ENCODE results near the gene EGFL8.

Gene EGFL8

DNA sequence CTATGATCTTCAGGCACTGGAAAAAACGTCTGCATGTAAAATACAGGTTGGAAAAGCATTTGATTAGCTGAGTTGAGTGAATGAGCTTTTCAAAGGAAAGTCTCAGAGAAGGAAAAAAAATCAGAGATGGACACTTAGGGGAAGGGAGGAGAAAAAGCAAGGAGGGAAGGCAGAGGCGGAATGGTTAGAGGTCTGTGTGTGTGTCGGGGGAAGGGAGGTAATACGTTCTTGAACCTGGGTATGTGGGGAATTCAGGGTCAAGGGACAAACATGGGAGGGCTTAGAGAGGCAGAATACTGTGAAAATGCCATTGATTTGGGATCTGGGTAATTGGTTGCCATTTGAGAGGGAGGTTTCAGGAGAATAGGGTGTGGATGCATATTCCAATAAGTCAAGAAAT, 17.7 kb upstream of the EGFL8 start:
- no peak for DNase-seq (ENCODE audit: low spot score)

DNA sequence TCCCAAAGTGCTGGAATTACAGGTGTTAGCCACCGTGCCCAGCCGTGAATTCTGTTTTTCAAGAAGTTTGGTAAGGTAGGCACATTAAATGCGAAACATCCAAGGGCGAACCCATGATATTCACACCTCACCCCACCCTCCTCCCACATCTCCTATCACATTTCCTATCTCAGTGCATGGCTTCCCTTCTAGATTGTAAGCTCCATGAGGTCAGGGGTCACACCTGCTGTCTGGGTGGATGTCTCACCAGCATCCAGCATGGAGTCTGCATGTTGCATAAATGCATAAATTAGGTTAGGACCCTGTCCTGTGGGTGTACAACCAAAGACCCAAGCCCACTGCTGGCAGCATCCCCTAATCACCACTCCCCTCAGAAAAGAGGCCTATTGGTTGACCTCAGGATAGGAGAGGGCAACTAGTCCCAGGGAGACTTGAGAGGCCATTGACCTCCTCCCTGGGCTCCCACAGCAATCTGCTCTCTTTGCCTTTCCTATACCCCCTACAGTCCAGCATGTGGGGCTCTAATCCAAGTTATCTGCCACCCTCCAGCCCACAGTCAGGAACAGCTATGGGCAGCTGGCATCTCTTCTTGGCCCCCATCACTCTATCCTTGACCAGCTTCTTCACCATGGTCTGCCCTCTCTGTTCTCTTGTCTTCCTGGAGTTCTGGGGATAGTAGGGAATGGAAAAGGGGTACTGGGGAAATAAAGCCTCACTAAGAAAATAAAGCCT, 16.8 kb upstream of the EGFL8 start:
- DNase-seq (ENCODE audit: low spot score) = no peak

DNA sequence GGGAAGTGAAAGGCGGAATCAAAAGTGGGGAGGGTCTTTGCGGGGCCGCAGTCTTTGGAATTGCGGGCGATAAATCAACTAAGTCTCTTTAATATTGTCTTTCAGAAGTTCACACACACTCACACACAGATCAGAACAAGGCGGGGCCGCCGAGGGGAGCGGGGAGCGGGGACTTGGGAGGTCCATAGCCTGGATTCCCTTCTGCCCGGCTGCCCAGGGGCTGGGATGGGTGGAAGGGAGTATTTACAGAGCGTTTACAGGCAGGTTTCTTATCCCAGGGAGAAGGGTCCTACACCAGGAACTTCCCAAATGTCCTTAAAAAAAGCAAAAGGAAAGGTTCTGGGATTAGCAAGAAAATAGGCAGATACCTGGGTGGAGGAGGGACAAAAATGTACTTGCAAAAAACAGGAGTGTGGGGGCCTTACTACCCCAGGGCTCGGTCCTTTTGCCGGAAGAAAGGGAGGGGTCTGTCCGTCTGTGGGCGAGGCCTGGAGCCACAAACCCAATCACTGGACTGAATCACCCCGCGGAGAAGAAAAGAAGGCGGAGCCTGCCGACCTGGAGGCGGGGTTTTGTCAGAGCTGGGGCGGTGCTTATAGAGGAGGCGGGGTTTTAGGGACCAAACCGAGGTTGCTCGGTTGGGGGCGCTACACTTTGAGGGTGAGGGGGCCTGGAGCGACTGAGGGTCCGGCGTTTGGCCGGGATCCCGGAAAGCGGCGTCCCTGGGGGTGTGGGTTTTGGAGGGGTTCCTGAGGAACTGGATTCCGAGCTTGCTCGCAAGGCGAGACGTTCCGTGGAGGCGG, 15.9 kb upstream of the EGFL8 start:
- no peak for DNase-seq (ENCODE audit: low spot score)

DNA sequence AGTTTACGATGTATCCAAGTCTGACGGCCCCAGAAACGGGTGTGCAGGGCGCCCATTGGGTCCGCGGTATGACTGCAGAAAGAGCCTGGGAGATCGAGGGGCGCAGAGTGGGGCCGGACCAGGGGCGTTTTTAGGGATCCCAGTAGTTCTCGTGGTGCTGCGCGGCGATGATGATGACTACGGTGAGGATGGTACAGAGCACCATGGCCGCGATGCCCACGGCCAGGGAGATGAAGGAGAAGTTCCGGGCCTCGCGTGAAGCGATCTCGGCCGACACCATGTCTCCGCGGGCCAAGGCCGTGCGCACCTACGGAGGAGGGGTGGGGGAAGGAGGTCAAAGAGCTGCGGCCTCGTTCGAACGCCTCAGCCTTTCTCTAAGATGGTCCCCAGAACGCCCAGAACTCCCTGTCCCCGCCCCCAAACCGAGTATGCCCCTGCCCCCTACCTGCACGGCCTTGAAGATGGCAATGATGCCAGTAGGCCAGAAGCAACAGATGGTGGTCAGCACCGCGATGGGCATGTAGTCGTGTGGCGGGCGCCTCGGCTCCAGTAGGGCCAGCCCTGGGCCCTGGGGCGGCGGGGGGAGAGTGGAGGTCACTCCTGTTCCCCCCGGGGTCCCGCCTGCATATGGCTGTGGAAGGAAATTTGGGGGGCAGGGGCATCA, 15.2 kb upstream of the EGFL8 start:
- no peak for DNase-seq (ENCODE audit: low spot score)

DNA sequence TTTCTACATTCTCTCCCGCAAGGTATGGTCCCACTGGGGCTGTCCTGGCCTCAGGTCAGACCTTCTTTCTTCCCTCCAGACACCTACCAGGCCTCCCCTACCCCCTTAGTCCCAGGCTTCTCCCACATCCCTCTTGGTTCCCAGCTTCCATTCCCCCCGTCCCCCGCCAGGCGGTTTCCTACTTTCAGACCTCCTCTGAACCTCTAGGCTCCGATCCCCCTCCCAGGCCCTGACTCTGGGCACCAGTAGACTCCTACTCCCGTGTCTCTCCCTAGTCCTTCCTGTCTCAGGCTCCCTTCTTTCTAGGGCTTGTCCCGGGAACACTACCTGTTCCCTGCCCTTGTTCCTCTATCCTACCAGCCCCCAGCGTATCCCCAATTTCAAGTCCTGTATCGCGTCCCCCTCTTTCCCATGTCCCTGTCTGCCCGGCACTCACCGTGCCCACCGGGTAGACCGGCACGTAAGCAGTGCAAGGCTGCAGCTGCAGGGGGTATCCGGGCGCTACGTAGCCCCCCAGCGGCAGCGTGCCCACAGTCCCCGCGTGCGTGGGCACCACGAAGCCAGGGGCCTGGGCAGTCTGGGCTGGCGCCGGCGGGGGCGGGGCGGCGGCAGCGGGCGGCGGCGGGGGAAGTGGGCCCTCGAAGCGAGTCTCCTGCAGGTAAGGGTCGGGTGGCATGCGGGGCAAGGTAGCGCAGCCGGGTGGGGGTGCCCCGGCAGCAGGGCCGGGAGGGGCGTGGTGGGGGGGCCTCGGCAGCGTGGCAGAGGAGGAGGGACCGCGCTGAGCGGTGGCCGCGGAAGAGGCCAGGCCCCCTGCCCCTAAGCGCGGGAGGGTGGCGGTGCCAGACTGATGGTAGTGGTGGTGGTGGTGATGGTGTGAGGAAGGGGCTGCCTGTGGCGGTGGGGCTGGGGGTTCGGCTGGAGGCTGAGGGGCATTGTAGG, 14.2 kb upstream of the EGFL8 start:
- DNase-seq (ENCODE audit: low spot score) = no peak

DNA sequence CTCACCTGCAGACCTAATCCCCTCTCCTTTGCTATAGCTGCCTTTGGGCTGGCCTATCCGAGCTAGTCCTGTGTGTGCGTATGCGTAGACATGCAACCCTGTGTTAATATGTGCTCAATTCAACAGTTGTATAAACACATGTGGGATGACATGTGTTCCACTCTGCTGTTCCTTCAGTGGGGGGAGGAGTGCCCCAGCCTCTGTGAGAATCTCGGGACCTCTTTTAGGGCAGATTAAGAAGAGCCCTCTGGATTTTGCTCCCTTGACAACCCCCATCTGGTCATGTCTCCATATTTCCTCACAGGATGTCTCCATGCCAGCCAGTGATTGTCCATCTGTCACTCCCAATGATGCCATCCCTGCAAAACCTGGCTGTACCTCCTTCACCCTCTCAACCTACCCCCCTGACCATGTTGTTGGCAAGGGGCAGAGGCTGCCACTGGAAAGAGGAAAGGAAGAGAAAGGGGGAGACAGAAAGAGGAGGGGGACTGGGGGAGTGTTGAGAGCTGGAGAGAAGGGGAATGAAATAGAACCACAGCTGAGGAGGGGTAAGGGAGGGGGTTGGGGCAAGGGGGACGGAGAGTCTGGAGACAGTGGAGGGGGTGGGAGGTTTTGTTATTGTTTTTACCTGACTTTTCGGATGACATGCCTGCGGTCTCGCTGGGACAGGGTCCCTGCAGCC, 13.1 kb upstream of the EGFL8 start:
- peak; percentile 67 for DNase-seq (ENCODE audit: low spot score)

DNA sequence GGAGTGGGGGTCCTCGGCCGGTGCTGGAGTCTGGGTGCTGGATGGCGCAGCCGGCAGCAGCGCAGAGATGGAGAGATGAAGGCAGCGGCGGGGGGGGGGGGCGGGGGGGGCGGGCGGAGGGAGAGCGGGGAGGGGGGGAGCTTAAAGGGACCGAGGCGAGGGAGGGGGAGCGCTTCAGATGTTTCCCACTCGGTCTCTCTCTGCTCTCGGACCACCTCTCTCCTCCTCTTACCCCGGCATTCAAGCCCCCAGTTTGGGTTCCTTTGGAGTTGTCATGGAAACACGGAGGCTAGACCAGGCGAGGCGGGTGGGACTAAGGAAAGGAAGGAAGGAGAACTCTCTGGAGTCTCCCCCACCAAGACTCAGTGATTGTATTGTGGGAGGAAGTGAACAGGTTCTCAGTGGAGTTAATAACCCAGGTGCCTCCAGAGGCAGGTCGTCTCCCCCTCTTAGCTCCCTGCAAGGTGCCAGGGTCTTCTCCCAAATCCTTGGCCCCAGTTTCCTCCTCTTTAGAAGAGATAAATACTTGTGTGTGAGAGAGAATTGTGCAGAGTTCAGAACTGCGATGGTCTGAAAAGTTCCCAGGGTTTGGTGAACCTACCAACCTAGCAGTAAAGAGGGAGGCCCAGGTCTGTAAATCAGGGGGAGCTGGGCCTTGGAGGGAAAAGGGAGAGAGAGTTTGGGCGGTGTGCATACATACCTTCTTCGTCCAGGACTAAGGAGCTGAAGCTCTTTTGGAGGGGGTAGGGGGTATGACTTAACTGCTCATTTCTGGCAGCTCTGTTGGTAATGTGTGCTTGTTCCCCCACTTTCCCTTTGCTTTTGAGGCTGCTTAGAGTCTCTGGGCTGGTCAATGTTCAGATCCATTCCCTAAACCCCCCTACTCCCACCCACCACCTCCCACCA, 12.3 kb upstream of the EGFL8 start, which contains the start of gene PRRT1:
Gene PRRT1 (minus strand): TSS at position 77 of the 906 bp plus-strand sequence. CDS start 112 bp downstream, outside the sequence.
- no peak for DNase-seq (ENCODE audit: low spot score)

DNA sequence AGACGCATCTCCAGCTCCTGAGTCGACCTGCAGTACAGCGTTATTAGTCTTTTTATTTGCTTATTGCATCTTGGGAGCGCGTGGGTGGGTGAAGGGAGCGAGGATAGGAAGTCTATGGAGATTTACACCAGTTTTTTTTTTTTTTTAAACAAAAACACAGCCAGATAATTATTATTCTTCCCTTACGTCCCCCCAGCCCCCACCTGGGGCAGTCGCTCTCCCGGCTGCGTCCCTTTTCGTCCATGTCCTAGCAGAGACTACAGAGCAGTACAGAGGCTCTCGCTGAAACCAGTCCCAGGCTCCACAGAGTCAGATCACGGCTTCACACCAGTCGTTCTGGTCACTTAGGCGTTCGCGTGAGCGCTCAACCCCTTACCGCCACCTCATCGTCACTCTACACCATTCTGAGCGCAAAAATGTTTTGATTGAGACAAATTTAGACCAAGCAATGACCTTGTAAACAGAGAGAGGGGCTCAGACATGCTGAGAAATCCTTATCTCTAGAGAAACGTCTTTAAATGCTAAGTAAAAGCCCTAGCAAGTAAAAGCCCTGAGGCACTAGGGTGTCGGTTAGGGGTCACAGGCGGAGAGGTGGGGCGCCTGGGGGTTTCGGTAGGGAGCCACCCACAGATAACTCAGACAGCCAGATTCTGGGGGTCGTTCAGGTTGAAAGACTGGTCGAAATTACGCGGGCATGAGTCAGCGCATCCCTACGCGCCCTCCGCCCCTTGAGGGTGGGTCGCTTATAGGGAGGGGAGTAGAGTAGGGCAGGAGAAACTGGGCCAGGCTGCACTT, 11.4 kb upstream of the EGFL8 start:
- no peak for DNase-seq (ENCODE audit: low spot score)

DNA sequence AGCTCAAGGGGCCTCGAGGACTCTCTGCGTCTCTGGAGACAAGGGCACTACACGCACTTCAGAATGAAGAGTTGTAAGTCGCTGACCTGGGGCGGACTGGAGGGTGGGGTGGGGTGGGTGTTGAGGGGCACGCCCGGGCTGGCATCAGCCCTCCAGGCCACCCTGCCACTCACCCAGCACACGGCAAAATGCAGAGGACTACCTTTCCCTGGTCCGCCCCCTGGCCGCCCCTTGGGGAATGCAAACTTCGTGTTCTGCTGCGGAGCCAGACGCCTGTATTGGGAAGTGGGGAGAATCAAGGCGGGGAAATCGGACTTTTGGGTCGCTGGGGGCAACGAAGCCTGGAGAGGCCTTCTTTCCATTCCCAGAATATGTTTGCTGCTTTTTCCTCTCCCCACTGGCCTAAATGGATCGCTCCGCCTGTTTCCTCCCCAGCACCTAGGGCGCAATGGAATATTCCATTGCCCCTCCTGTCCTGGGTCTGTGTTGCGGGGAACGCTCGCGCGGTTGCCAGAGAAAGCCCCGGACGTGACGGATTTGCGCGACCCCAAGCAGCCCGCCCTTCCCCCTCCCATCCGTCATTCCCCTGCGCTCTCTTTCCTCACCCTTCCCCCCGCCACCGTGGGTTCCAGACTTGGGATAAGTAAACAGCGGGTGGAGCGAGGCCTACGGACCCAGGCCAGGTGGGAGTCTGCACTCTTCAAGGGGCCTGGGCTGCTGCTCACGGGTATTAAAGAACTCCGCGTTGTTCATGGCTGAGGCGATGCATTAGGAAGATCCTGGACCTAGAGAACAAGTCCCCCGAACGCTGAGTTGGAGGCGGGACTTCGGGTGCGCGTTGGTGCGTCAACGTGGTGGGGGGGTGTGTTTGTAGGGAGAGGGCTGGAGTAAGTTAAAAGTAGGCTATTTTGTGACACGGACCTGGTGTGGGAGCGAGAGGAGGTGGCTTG, 10.6 kb upstream of the EGFL8 start, which contains the start of gene PPT2:
Gene PPT2 (plus strand): TSS at position 578 of the 950 bp plus-strand sequence. CDS start 454 bp downstream, outside the sequence.
- peak; percentile 93 for DNase-seq (ENCODE audit: low spot score)

DNA sequence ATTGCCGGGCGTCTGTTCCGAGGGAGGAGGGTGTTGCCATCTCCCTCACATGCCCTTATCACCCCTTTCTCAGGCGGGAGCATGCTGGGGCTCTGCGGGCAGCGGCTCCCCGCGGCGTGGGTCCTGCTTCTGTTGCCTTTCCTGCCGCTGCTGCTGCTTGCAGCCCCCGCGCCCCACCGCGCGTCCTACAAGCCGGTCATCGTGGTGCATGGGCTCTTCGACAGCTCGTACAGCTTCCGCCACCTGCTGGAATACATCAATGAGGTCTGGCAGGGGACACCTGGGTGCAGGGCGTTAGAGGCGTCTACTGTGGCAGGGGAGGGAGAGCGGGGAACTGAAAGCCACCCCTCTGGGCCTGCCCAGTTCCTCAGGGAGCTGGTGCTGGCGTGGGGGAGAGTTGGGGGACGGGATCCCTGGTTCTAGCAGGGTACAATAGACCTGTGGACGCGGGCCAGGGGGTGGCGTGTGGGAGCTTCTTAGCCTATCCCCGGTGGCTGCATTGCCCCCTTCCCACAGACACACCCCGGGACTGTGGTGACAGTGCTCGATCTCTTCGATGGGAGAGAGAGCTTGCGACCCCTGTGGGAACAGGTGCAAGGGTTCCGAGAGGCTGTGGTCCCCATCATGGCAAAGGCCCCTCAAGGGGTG, 9.8 kb upstream of the EGFL8 start:
- DNase-seq (ENCODE audit: low spot score) = peak; percentile 85

DNA sequence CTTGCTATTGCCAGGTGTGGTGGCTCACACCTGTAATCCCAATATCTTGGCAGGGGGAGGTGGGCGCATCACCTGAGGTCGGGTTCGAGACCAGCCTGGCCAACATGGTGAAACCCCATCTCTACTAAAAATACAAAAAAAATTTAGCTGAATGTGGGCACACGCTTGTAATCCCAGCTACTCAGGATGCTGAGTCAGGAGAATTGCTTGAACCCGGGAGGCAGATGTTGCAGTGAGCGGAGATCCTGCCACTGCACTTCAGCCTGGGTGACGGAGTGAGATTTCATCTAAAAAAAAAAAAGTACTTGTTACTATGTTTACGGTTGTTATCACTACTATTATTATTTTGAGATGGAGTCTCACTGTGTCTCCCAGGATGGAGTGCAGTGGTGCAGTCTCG, 7.5 kb upstream of the EGFL8 start:
- DNase-seq (ENCODE audit: low spot score) = no peak

DNA sequence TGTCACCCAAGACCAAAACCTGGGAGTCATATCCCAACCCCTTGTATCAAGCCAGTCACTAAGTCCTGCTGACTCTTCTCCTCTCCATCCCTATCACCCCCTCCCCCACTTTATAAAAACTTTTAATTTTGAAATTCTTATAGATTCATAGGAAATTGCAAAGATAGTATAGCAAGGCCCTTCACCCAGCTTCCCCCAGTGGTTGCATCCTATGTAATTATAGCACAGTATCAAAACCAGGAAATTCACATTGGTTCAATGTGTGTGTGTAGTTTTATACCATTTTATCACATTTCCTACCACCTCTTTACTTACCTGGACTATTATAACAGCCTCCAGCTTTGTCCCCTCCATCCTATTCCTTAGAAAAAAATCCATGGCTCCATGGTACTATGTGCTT, 6.3 kb upstream of the EGFL8 start:
- no peak for DNase-seq (ENCODE audit: low spot score)

DNA sequence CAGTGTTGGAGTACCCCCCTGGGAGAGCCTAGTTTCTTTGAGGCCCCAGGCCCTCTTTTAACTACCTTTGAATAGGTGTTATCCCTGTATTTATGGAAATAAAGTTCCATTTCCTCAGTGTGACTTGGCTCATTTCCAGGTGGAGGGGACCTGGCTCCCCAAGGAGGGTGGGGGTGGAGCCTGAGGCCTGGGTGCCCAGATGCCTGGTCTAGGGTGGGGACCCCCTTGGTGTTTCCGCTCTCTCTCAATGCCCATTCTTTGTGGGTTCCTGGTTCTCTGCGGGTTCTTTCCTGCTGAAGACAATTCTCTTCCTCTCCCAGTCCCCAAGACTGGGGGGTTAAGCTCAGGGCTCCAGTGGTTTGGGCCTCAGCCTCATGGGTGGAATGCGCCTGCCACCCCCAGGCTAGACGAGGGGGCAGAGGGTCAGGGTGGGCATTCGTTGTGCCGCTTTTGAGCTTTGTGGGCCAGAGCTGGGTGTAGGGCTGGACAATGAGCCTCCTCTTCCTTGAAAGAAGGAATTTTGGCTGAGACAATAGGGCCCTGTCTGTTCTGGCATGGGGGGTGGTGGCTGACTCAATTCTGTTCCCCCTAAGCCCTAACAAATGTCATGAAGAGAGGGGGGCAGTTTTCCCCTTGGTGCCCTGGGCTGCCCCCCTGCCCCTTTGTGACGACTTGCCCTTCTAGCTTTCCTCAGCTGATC, 686 bp upstream of the EGFL8 start:
- DNase-seq (ENCODE audit: low spot score) = no peak

DNA sequence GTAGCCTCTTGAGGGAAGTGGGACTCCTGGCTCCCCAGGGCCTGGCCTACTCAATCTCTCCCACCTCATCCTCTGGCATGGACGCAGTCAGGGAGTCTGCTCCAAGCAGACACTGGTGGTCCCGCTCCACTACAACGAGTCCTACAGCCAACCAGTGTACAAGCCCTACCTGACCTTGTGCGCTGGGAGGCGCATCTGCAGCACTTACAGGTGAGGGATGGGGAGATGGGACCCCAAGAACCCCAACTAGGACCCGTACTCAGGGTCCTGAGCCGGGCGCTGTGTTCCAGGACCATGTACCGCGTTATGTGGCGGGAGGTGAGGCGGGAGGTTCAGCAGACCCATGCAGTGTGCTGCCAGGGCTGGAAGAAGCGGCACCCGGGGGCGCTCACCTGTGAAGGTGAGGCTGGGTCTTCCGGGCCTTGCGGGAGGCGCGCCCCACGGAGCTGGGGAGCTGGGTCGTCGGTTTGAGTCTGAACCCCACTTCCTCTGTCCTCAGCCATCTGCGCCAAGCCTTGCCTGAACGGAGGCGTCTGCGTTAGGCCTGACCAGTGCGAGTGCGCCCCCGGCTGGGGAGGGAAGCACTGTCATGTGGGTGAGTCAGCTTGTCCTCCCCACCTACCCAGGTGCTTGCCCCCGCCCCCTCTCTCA, 2.1 kb downstream of the EGFL8 start:
- no peak for DNase-seq (ENCODE audit: low spot score)

DNA sequence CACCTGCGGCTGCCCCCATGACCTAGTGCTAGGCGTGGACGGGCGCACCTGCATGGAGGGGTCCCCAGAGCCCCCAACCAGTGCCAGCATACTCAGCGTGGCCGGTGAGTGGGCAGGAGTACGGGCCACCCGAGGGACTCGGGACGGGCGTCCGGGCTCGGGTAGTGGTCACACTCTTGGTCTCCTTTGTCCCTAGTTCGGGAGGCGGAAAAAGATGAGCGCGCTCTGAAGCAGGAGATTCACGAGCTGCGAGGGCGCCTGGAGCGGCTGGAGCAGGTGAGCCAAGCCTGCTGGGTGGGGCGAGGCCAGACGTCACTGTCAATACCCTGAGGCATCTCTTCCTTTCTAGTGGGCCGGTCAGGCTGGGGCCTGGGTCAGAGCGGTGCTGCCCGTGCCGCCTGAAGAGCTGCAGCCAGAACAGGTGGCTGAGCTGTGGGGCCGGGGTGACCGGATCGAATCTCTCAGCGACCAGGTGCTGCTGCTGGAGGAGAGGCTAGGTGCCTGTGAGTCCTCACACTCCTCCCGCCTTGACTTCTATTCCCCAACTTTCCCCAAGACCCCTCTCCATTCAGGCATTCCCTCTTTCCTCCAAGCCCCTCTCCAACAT, 2.9 kb downstream of the EGFL8 start:
- no peak for DNase-seq (ENCODE audit: low spot score)

DNA sequence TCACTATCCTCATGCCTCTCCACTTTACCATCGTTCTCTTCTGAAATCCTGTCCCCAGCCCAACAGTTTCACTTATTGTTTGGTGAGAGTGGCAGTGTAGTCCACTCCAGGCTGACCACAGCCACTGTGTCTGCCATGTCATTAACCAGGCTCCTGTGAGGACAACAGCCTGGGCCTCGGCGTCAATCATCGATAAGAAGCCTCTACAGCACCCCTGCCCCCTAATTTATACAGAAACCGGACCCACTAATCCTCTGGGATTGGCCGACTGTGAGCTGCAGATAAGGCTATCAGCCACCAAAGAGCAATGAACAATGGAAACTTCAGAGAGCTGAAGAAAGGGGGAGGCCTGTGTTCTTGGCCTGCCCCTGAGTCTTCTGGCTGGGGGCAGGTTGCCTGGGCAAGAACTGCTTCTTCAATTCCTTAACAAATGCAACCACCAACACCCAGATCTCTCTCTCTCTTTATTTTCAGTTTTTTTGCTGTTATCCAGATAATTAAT, 3.4 kb downstream of the EGFL8 start:
- no peak for DNase-seq (ENCODE audit: low spot score)
